ENCODE results near the gene JMJD7. TPM values are rescaled to one million over a fixed set of nuclear protein-coding genes. Genes with fewer than 3 reads are reported as not detected.

The JMJD7 gene
- total RNA-seq, 3 donors from 2014 or later (not counting 1 experiment from before 2014, with no cell fraction given) = 20.3 to 36.4 (median 28.7) TPM

DNA sequence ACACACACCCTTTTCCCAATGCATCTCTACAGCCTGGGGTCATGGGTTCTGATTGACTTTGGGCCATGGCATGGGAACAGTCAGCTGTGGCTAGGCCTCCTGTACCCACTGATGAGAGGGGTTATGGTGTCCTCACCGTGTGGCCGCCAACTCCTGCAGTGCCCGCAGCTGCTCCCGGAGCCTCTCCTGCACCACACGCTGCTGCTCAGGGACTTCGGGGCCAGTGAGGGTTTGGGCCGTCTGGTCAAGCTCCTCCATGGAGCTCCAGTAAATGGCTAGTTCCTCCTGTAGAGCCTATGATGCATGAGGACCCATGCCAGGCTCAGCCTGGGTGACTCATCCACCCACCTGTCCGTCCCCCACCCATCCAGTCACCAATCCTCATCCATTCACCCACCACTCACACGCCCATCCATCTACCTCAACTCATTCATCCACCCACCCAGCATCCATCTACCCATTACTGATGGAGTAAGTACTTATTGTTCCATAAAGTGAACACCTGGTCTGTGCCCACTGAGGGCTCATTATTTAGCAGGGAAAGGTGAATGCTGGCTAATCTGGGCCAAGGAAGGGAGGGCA lies 44.4 kb downstream of the JMJD7 start:
- Histone ChIP-seq H3K27me3 (ENCODE audit: control insufficient read depth, insufficient read depth, low read length) (no peaks in the 10 kb centered on the region), H3K36me3 (ENCODE audit: control insufficient read depth, insufficient read depth, low read length) (no peaks in the 10 kb centered on the region), H3K9me3 (ENCODE audit: control insufficient read depth, insufficient read depth, low read length) (no peaks in the 10 kb centered on the region), H3K4me3 (ENCODE audit: low read length) (no peak overlapping the region), H3K4me1 (ENCODE audit: control insufficient read depth, insufficient read depth, low read length) (peaks cover 4% of the 10 kb centered on the region), H3K27ac (ENCODE audit: low read length) (no peak overlapping the region)
- TF ChIP-seq, protein P1, sequence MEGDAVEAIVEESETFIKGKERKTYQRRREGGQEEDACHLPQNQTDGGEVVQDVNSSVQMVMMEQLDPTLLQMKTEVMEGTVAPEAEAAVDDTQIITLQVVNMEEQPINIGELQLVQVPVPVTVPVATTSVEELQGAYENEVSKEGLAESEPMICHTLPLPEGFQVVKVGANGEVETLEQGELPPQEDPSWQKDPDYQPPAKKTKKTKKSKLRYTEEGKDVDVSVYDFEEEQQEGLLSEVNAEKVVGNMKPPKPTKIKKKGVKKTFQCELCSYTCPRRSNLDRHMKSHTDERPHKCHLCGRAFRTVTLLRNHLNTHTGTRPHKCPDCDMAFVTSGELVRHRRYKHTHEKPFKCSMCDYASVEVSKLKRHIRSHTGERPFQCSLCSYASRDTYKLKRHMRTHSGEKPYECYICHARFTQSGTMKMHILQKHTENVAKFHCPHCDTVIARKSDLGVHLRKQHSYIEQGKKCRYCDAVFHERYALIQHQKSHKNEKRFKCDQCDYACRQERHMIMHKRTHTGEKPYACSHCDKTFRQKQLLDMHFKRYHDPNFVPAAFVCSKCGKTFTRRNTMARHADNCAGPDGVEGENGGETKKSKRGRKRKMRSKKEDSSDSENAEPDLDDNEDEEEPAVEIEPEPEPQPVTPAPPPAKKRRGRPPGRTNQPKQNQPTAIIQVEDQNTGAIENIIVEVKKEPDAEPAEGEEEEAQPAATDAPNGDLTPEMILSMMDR (IDR thresholded peaks at IDR 0.05) = no peak
- WGBS (ENCODE audit: insufficient coverage) = 90% methylated on average over 9 of the region's 9 CpGs
- Mint-ChIP-seq H3K4me1 (peaks cover 0 to 19% of the 10 kb centered on the region in 2 donors), H3K27me3 (ENCODE audit: low read depth in 2 of 2) (no peaks in the 10 kb centered on the region), H3K27ac (no peak overlapping the region), H3K9me3 (no peaks in the 10 kb centered on the region), H3K36me3 (no peaks in the 10 kb centered on the region), H3K4me3 (no peak overlapping the region)
- intact Hi-C loops (cut with micrococcal nuclease) = no loop called here
- no peak for DNase-seq
- no peak for ATAC-seq

DNA sequence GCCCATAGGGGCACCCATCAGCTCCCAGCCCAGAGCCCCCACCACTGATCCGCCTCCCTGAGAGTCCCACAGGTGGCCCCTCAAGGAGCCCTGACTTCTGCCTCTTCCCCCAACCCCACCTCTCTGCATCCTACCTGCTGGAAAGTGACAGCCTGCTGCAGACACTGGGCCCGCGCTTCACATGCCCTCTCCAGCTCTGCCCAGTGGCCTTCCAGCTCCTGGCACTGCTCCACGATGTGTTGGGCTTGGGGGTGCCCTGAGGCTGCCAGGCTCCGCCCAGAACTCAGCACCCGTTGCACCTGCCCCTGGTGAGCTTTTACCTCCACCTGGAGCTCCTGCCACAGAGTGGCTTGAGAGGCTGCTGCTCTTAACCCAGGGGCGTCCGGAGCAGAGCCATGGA lies 45.8 kb downstream of the JMJD7 start:
- H3K27me3 Mint-ChIP-seq (ENCODE audit: low read depth in 2 of 2) = no peaks in the 10 kb centered on the region
- no peak overlapping the region for H3K4me3 Mint-ChIP-seq
- H3K4me1 Mint-ChIP-seq = peaks cover 0 to 15% of the 10 kb centered on the region in 2 donors
- no peak for DNase-seq
- H3K4me1 ChIP-seq (ENCODE audit: control insufficient read depth, insufficient read depth, low read length) = peaks cover 4% of the 10 kb centered on the region
- H3K36me3 ChIP-seq (ENCODE audit: control insufficient read depth, insufficient read depth, low read length) = no peaks in the 10 kb centered on the region
- no peak overlapping the region for H3K4me3 ChIP-seq (ENCODE audit: low read length)
- no peaks in the 10 kb centered on the region for H3K36me3 Mint-ChIP-seq
- no peaks in the 10 kb centered on the region for H3K27me3 ChIP-seq (ENCODE audit: control insufficient read depth, insufficient read depth, low read length)
- ATAC-seq = no peak
- no peak overlapping the region for H3K27ac Mint-ChIP-seq
- H3K9me3 Mint-ChIP-seq = no peaks in the 10 kb centered on the region
- TF ChIP-seq, protein P1 (IDR thresholded peaks at IDR 0.05) = no peak
- WGBS (ENCODE audit: insufficient coverage) = 92% methylated on average over 8 of the region's 8 CpGs
- H3K9me3 ChIP-seq (ENCODE audit: control insufficient read depth, insufficient read depth, low read length) = no peaks in the 10 kb centered on the region
- intact Hi-C loops (cut with micrococcal nuclease) = no loop called here
- H3K27ac ChIP-seq (ENCODE audit: low read length) = no peak overlapping the region

DNA sequence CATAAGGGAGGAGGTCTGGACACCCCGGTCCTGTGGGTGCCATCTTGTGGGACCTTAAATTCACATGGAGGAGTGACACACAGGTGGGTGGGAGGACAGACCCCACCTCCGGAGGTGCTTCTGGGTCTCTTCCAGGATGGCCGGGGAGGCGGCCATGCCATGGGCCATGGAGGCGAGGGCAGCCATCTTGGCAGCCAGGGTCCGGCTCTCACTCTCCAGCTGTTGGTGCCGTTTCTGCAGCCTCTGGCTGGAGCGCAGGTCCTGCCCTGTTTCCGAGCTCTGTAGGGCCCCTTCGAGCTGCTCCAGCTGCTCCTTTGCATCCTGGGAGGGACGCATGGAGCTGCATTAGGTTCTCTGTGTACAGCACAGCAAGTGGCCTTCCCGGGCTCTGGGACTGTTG lies 46.8 kb downstream of the JMJD7 start:
- intact Hi-C loops (cut with micrococcal nuclease) = no loop called here
- no peak overlapping the region for H3K27ac Mint-ChIP-seq

More for the DNA sequence above, 46.8 kb downstream of the JMJD7 start:
- Mint-ChIP-seq H3K4me1 (peaks cover 0 to 15% of the 10 kb centered on the region in 2 donors), H3K27me3 (ENCODE audit: low read depth in 2 of 2) (no peaks in the 10 kb centered on the region), H3K4me3 (no peak overlapping the region), H3K9me3 (no peaks in the 10 kb centered on the region), H3K36me3 (no peaks in the 10 kb centered on the region)
- WGBS (ENCODE audit: insufficient coverage) = 94% methylated on average over 12 of the region's 12 CpGs
- Histone ChIP-seq H3K4me3 (ENCODE audit: low read length) (no peak overlapping the region), H3K4me1 (ENCODE audit: control insufficient read depth, insufficient read depth, low read length) (peaks cover 4% of the 10 kb centered on the region), H3K27ac (ENCODE audit: low read length) (no peak overlapping the region), H3K27me3 (ENCODE audit: control insufficient read depth, insufficient read depth, low read length) (no peaks in the 10 kb centered on the region), H3K36me3 (ENCODE audit: control insufficient read depth, insufficient read depth, low read length) (no peaks in the 10 kb centered on the region), H3K9me3 (ENCODE audit: control insufficient read depth, insufficient read depth, low read length) (no peaks in the 10 kb centered on the region)
- DNase-seq (no peak), ATAC-seq (no peak)
- TF ChIP-seq, protein P1 (IDR thresholded peaks at IDR 0.05) = no peak

All from natural killer cell (primary cell).